Activated naive CD4-positive, alpha-beta T cell treated with anti-CD3 and anti-CD28 coated beads, Interleukin-2, amount 50 U/mL, for 72 hours (primary cell): ENCODE results near the gene LCA5L. TPM values are rescaled to one million over a fixed set of nuclear protein-coding genes. Genes with fewer than 3 reads are reported as not detected.

Experiments
- ATAC-seq, 2 donors: fragments of 150-1000 bp; cut with Tn5 transposase; 2 replicates each; pipeline ENCODE4 v1.10.0; 2021; ENCODE audit warnings: mild to moderate bottlenecking in 2 of 2, moderate library complexity in 2 of 2
- DNase-seq, 2 donors: peaks; one replicate each; pipeline ENCODE4 v3.0.0; 2021 to 2022; ENCODE audit warnings: low spot score in 2 of 2
- H3K27ac Mint-ChIP-seq, 2 donors: one replicate each; pipeline ENCODE4 v1.8.0; 2022; ENCODE audit warnings: mild to moderate bottlenecking in 2 of 2, mixed read lengths in 2 of 2
- H3K36me3 Mint-ChIP-seq, 2 donors: one replicate each; pipeline ENCODE4 v1.8.0; 2022; ENCODE audit warnings: mixed read lengths in 2 of 2
- H3K9me3 Mint-ChIP-seq, 2 donors: one replicate each; pipeline ENCODE4 v1.8.0; 2022; ENCODE audit warnings: mixed read lengths in 2 of 2
- total RNA-seq, 2 donors: library from RNA; stranded (reverse); gene quantifications; one replicate each; pipeline ENCODE4 v1.2.3, GENCODE V29; 2022

The LCA5L gene
- total RNA-seq, 2 donors from 2014 or later, result not detected

DNA sequence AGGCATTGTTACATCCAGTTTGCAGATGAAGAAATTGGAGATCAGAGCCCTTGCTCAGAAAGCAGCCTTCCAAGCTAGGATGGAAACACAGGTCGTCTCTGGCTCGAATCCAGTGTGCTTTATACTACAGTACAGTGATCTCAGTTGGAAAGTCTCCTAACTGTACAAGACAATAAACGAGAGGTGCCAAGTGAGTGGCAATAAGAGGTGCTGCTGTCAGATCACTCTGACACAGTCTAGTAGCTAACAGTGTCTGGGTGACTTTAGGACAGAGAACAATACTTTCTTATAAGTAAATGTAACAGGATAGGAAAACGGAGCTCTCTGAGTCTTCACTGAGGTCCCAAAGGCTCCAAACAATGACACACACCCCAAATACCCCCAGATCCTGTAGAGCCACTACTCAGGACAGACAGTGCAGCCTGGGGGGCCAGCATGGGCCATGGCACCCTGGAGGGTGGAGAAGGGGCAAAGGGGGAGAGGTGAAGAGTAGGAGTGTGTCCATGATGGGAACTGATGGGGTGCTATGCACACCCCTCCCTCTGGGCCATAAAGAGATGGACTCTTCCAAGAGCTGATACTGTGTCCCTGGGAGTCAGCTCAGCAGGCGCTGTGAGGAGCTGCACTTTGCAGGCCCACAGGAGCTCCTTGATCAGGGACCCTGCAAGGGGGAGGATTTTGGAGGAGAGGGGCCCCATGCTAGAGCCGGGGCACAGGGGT is 9.5 kb upstream of the LCA5L start:
- ATAC-seq (no peak), DNase-seq (no peak)
- no peak overlapping the region for H3K27ac Mint-ChIP-seq
- H3K36me3 Mint-ChIP-seq, result no peaks in the 10 kb centered on the region
- H3K9me3 Mint-ChIP-seq, result no peaks in the 10 kb centered on the region

DNA sequence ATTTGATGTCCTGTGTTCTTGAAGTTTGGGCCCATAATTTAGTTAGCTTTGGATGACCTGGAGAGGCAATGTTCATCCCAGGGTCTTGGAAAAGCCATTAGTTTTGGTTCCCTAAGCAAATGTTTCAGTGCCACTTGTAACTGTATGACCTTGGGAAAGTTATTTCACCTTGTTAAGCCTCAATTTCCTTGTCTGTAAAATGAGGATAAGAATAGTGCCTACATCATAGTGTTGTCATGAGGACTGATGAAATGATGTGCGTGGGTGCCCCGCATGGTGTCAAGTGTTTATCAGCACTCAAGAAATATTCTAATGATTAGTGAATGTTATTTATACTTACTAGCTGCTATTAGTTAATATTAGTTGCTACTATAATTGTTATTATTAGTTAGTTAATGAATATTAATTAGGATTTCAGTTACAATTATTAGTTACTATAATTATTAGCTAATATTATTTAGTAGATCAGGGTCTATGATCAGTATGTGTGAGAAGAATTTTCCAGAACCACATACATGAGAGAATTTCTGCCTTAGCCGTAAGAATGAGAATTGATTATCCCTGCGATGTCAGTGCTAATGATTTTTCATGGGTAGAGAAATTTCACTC is 8.1 kb upstream of the LCA5L start:
- no peak overlapping the region for H3K27ac Mint-ChIP-seq
- no peaks in the 10 kb centered on the region for H3K9me3 Mint-ChIP-seq
- no peaks in the 10 kb centered on the region for H3K36me3 Mint-ChIP-seq
- DNase-seq (no peak), ATAC-seq (no peak)

DNA sequence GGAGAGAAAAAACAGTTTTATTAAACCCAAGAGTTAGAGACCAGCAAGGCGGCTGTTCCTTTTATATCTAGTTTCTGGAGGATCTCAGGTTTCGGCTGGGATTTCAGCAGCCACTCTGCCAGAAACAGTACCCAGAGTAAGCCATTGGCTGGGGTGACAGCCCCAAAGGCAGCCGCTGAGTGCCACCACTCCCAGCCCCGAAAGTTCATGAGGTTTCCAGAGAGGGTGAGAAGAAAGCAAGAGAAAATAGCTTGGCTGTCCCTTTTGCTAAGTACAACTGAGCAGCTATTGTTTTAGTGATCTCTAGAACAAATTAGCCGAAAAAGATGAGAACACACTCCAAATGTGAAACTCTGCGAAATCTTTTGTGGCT is 7.4 kb upstream of the LCA5L start:
- ATAC-seq (no peak), DNase-seq (no peak)
- Mint-ChIP-seq H3K27ac (no peak overlapping the region), H3K36me3 (no peaks in the 10 kb centered on the region), H3K9me3 (no peaks in the 10 kb centered on the region)

DNA sequence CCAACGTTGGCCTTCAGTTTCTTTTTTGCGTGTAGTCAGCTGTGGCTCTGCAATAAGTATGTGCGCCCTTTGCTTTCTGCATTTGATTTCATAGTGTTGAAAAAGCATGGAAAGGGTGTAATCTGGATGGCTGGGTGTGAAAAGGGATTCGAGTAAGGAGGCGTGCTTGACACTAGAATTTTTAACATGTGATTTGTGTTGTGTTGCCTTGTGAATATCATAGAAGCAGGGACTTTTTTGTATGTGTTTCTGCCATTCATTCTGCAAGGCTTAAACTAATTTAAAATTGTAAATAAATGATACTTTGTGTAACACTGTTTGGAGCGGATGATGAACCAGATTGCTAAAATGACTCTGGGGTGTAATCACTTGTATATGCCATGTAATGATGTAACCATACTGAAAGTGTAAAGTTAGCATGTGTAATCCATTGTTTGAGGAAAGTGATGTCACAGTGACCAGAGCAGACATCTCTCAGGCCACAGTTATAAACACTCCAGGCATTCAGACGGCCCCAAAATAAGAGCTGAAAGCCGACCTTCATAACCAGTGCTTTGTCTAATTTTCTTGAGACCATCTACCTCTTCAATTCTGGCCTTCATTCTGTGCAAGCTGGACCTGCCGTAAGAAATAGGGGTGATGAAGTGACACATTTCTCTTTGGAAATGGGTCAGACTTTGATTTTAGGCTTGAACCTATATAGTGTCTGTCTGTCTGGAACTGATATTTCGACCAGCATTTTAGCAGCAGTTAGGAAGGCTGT is 6.8 kb upstream of the LCA5L start:
- no peak for DNase-seq
- no peak overlapping the region for H3K27ac Mint-ChIP-seq
- ATAC-seq, result no peak

DNA sequence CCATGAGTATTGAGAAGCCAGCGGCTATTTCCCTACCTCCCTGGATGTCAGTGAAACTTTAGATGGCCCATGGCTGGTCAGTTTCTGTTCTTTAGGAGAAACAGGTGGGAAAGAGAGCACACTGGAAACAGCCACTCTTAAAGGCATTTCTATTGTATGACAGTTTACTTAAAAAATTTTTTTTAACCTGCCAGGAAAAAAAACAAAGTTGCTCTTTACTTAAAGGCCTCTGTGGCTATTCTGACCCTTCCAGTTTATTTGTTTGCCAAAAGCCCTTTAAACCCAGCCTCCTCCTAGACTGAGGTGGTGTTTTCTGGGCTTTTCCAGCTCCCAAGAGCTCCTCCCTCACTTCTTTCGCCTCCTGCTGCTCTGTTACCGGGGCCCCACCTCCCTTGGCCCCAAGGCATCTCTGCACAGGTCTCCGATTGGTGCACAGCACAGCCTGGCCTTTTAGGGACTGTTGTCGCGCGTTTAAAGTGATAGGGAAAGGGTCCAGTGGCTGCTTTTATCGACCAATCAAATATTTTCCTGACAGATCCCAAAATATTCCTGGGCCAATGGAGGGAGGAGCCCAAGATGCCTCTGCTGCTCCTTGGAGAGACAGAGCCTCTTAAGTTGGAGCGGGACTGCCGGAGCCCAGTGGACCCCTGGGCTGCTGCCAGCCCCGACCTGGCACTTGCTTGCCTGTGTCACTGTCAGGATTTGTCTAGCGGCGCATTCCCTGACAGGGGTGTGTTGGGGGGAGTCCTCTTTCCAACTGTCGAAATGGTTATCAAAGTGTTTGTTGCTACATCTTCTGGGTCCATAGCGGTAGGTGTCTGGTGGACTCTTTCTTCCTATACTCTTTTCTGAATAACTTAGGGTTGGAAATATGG is 6.0 kb upstream of the LCA5L start, which contains the start of gene SH3BGR:
Gene SH3BGR, plus strand, starts transcription at position 639 of the 875 bp plus-strand sequence. Its CDS starts 127 bp downstream, at position 766.
- H3K27ac Mint-ChIP-seq, result peak within 1 kb of the TSS in 1 of 2 donors; percentile 46
- ATAC-seq (no peak), DNase-seq (no peak)
- H3K9me3 Mint-ChIP-seq, result no peaks in the 10 kb centered on the region
- no peaks in the 10 kb centered on the region for H3K36me3 Mint-ChIP-seq

More for the DNA sequence above, 6.8 kb upstream of the LCA5L start:
- Mint-ChIP-seq H3K9me3 (no peaks in the 10 kb centered on the region), H3K36me3 (no peaks in the 10 kb centered on the region)

DNA sequence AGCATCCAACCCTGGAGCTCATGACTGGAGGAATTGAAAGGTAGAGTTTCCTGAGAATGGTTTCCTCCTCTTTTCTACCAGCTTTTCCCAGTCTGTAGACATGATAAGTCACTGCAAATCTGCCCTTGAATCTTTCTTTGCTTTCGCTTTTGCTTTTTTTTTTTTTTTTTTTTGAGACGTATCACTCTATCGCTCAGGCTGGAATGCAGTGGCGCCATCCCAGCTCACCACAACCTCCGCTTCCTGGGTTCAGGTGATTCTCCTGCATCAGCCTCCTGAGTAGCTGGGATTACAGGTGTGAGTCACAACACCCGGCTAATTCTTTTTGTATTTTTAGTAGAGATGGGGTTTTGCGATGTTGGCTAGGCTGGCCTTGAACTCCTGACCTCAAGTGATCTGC is 1.7 kb upstream of the LCA5L start:
- Mint-ChIP-seq H3K36me3 (no peaks in the 10 kb centered on the region), H3K27ac (no peak overlapping the region), H3K9me3 (no peaks in the 10 kb centered on the region)
- ATAC-seq, result no peak
- no peak for DNase-seq

DNA sequence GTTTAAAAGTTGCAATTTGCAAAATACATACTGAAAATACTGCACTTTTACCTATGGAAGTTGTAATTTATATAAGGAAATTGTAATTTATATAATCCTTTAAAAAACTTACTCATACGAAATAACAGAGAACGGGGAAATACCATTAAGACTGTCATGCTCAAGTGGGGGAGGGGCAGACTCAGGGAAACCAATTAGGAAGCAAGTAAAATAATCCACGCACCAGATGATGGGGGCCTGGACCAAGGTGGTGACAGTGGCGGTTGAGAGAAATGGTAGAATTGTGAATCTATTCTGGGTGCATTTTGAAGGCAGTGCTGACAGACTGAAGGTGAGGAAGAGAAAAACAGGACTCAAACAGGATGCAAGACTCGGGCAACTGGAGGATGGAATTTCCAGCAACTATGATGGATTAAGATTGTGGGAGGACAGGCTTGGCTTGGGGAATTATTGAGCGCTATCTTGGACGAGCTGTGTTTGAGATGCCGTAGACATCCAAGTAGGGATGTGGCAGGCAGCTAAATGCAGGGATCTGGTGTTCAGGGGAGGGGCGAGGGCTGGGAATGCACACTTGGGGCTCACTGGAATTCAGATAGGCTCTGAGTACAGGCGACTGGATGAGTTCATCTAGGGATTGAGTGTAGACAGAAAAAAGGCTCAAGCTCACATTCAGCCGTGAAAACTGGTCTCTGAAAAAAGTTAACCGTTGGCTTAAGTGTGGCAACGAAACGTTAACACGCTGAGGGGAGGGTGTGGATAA is 977 bp downstream of the LCA5L start:
- peak overlapping the region; percentile 63 to 91 for H3K27ac Mint-ChIP-seq
- DNase-seq, result no peak
- ATAC-seq, result no peak
- H3K36me3 Mint-ChIP-seq, result no peaks in the 10 kb centered on the region
- H3K9me3 Mint-ChIP-seq, result no peaks in the 10 kb centered on the region

DNA sequence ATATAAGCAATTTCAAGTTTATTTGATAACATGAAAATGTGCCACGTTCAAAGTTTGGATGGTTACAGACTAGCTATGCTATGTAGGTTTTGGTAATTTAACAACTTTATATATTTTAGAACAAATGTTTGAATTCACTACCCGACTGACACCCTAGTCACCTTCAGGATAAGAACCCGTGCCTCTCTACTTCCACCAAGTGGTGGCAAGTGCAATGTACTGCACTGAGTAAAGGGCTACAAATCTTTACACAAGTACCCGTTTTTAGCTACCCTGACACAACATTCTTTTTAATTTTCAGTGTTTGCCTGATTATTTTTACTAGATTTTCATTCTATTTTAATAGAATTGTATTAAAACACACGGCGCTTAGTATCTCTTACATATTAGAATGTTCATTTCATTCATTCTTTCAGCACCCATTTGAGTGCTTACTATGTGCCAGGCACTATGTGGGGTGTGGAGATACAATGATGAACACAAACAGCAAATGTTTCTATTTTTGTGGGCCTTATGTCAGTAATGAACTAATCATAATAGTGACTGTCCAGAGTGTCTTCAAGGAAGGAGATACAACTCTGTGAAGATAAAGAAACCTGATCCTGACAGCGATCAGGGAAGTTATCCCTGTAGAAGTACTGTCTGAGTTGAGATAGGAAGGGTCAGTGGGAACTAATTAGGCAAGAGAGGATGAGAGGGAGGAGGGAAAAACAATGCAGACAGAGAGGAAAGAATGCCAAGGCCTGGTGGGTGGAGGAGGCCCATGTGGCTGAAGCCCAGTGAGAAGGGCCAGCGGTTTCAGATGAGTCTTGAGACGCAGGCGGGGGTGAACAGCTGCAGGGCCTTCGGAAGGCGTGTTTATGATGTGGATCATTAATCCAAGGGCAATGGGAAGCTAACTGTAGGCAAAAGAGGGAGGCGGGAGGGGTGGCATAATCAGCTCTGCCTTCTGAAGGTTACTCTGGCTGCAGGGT is 3.8 kb downstream of the LCA5L start:
- ATAC-seq (peak in 1 of 2 donors; percentile 50), DNase-seq (peak in 1 of 2 donors; percentile 28)
- H3K9me3 Mint-ChIP-seq, result no peaks in the 10 kb centered on the region
- no peak overlapping the region for H3K27ac Mint-ChIP-seq
- H3K36me3 Mint-ChIP-seq, result no peaks in the 10 kb centered on the region

DNA sequence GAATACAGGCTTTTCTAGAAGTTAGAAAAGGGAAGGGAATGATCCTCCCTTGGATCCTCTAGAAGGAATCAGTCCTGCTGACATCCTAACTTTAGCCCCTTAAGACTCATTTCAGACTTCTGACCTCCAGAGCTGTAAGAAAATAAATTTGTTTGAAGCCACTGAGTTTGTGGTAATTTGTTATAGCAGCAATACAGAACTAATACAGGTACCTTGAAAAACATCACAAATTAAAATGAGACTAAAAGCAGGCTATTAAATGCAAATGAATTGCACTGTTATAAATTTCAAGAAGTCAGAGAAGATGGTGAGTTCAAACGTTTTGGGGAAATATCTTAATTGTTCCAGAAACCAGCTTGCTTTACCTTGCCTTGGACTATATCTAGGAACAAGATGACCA is 6.3 kb downstream of the LCA5L start:
- H3K27ac Mint-ChIP-seq, result no peak overlapping the region
- H3K36me3 Mint-ChIP-seq, result no peaks in the 10 kb centered on the region
- no peak for ATAC-seq
- no peak for DNase-seq
- H3K9me3 Mint-ChIP-seq, result no peaks in the 10 kb centered on the region

DNA sequence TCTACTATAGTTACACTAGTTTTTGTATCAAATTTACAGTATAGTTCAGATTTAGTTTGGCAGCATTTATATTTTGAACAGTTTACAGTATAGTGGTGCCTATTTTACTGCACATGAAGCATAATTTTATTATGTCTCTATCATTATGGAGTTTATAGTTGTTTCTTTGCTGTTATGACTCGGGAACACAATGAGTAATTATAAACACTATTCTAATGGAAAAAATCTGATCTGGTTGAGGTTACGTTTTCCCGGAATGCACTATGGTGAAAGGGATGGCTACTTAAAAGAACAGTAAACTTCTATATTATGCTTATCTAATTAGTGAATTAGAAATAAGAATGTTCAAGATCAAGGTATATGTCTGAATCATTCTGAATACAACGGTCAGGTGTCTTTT is 10.6 kb downstream of the LCA5L start:
- no peak for ATAC-seq
- no peak for DNase-seq
- H3K27ac Mint-ChIP-seq, result no peak overlapping the region
- no peaks in the 10 kb centered on the region for H3K36me3 Mint-ChIP-seq
- H3K9me3 Mint-ChIP-seq, result no peaks in the 10 kb centered on the region

DNA sequence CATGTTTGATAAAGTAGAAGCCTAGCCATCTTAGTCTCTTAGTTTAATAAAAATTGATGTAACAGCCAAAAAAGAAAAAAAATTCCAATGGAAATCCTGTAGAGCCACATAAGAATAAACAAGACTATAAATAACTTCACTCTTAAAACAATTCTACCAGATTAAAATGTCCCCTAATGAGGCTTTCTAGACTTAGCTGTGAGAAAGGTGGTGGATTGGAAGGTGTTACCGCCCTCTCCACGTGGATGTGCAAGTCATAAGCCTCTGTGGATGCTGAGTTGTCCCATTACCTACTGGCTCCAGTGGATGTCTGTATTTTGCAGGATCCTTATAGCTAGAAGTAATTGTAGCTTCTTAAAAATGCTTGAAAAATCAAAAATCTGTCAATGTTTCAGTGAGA is 14.6 kb downstream of the LCA5L start:
- ATAC-seq (no peak), DNase-seq (no peak)
- Mint-ChIP-seq H3K9me3 (no peaks in the 10 kb centered on the region), H3K36me3 (no peaks in the 10 kb centered on the region), H3K27ac (no peak overlapping the region)

DNA sequence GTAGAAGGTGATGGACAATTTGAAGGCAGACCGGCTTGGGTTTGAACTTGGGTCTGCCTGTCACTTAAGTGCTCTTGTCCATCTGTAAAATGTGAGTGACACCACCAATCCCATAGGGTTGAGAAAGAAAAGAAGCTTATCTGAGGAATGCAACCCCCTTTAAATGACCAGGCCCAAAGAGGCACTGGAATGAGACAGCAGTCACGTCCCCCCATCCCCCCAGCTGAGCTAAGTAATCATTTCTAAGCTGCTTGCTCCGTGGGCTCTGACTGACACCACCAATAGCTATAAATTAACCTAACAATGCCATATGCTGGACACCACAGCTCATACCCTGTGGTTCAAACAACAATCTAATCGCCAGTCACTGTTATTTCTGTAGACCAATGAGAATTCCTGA is 15.1 kb downstream of the LCA5L start:
- Mint-ChIP-seq H3K9me3 (no peaks in the 10 kb centered on the region), H3K27ac (no peak overlapping the region), H3K36me3 (no peaks in the 10 kb centered on the region)
- DNase-seq (no peak), ATAC-seq (no peak)

DNA sequence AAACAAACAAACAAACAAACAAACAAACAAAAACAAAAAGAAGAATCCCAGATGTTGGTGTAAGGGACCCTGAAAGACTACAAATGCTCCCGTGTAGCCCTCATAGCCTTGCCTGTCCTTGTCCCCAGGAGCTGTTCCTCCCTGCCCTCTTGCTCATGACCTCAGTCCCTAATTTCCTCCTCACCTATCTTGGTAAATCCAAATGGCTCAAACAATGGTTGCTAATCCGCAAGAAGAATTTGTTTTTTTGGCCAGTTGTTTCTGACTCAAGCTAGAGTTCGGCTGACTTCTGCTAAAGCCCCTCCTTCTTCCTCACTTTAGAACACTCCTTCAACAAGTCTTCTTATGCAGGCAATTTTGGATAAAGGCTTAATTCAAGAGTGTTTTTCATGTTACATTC is 15.6 kb downstream of the LCA5L start:
- H3K27ac Mint-ChIP-seq, result no peak overlapping the region

DNA sequence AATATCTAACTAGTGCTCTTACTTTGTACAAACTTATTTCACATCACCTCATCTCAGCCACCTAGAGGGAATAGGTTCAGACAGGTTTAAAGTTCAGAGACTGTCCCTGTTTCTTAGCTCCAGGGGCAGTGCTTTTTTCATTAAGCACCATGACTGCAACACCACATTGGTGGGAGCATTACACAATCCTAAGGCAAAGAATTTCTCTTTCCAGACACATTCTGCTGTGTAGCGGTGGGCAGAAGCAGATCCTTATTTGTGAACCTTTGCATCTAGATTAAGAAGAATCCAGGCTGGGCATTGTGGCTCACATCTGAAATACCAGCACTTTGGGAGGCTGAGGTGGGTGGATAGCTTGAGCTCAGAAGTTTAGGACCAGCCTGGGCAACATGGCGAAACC is 16.1 kb downstream of the LCA5L start:
- H3K27ac Mint-ChIP-seq, result no peak overlapping the region
- DNase-seq (no peak), ATAC-seq (no peak)
- H3K9me3 Mint-ChIP-seq, result no peaks in the 10 kb centered on the region
- no peaks in the 10 kb centered on the region for H3K36me3 Mint-ChIP-seq

More for the DNA sequence above, 15.6 kb downstream of the LCA5L start:
- Mint-ChIP-seq H3K36me3 (no peaks in the 10 kb centered on the region), H3K9me3 (no peaks in the 10 kb centered on the region)
- no peak for ATAC-seq
- DNase-seq, result no peak
